WTC11 (cell line): ENCODE measurements around the gene LLGL1. TPM values are rescaled to one million over a fixed set of nuclear protein-coding genes. Genes with fewer than 3 reads are reported as not detected.

ENCODE experiments used
- ATAC-seq: fragments of 200-7000 bp; cut with Tn5 transposase; 2 replicates; pipeline ENCODE4 v1.10.0; 2021; ENCODE audit warnings: mild to moderate bottlenecking, moderate library complexity
- CTCF ChIA-PET: fragments of 300-600 bp; sonication (Branson Sonifier 250); formaldehyde crosslinking; loops from one replicate; lab custom pipeline; 2021; ENCODE audit warnings: antibody characterized with exemption; lab: Charles Lee
- POLR2A ChIA-PET: fragments of 350-600 bp; sonication (Branson Sonifier 250); formaldehyde crosslinking; loops from one replicate; lab custom pipeline; 2021; ENCODE audit warnings: antibody characterized with exemption; lab: Charles Lee
- DNase-seq: peaks from one replicate; pipeline ENCODE4 v3.0.0; 2021; ENCODE audit warnings: low spot score
- H3K27ac Mint-ChIP-seq: 2 replicates; pipeline ENCODE4 v1.8.0; 2021; ENCODE audit warnings: mixed read lengths
- H3K27me3 Mint-ChIP-seq: 2 replicates; pipeline ENCODE4 v1.8.0; 2021; ENCODE audit warnings: low read depth, mild to moderate bottlenecking, moderate library complexity, mixed read lengths
- H3K36me3 Mint-ChIP-seq: 2 replicates; pipeline ENCODE4 v1.8.0; 2021; ENCODE audit warnings: mixed read lengths
- H3K4me1 Mint-ChIP-seq: 2 replicates; pipeline ENCODE4 v1.8.0; 2022; ENCODE audit warnings: mixed read lengths
- H3K4me3 Mint-ChIP-seq: 2 replicates; pipeline ENCODE4 v1.8.0; 2021; ENCODE audit warnings: mild to moderate bottlenecking, moderate library complexity, mixed read lengths
- H3K9me3 Mint-ChIP-seq: 2 replicates; pipeline ENCODE4 v1.8.0; 2021; ENCODE audit warnings: mixed read lengths
- ATF1 ChIP-seq: sonication (generic); formaldehyde crosslinking; IDR thresholded peaks from 2 replicates; pipeline ENCODE4 v1.8.1; 2023; ENCODE audit warnings: mild to moderate bottlenecking, moderate library complexity, missing genetic modification reagents
- CREB1 ChIP-seq: sonication (generic); formaldehyde crosslinking; IDR thresholded peaks from 2 replicates; pipeline ENCODE4 v1.8.0; 2023; ENCODE audit warnings: mild to moderate bottlenecking, missing genetic modification reagents
- ELF4 ChIP-seq: sonication (generic); formaldehyde crosslinking; IDR thresholded peaks from 2 replicates; pipeline ENCODE4 v1.8.1; 2022; ENCODE audit warnings: low read depth, mild to moderate bottlenecking, moderate library complexity, missing genetic modification reagents
- EMX1 ChIP-seq: fragments of 250-450 bp; sonication (Bioruptor Pico); IDR thresholded peaks from 2 replicates; pipeline ENCODE4 v1.8.0; 2021; ENCODE audit warnings: mild to moderate bottlenecking
- ESRRA ChIP-seq: sonication (generic); formaldehyde crosslinking; IDR thresholded peaks from 2 replicates; pipeline ENCODE4 v1.8.1; 2022; ENCODE audit warnings: mild to moderate bottlenecking, missing genetic modification reagents, borderline replicate concordance
- FOXJ3 ChIP-seq: sonication (generic); formaldehyde crosslinking; IDR thresholded peaks from 2 replicates; pipeline ENCODE4 v1.9.0; 2021; ENCODE audit warnings: missing genetic modification reagents, mild to moderate bottlenecking, borderline replicate concordance
- FOXK1 ChIP-seq: sonication (generic); formaldehyde crosslinking; IDR thresholded peaks from 2 replicates; pipeline ENCODE4 v1.8.0; 2022; ENCODE audit warnings: mild to moderate bottlenecking, moderate library complexity, missing genetic modification reagents
- HMGA2 ChIP-seq: fragments of 250-450 bp; sonication (Bioruptor Pico); IDR thresholded peaks from 2 replicates; pipeline ENCODE4 v1.4.0; 2021; ENCODE audit warnings: mild to moderate bottlenecking, moderate library complexity
- MXD4 ChIP-seq: fragments of 250-450 bp; sonication (Bioruptor Pico); IDR thresholded peaks from 2 replicates; pipeline ENCODE4 v1.8.0; 2021; ENCODE audit warnings: mild to moderate bottlenecking, moderate library complexity, borderline replicate concordance
- RELA ChIP-seq: sonication (generic); formaldehyde crosslinking; IDR thresholded peaks from 2 replicates; pipeline ENCODE4 v1.8.1; 2022; ENCODE audit warnings: missing genetic modification reagents, mild to moderate bottlenecking, borderline replicate concordance
- RORB ChIP-seq: fragments of 250-450 bp; sonication (Bioruptor Pico); IDR thresholded peaks from 2 replicates; pipeline ENCODE4 v1.9.0; 2021; ENCODE audit warnings: mild to moderate bottlenecking
- SMAD3 ChIP-seq: sonication (generic); formaldehyde crosslinking; IDR thresholded peaks from 2 replicates; pipeline ENCODE4 v1.8.0; 2022; ENCODE audit warnings: missing genetic modification reagents, mild to moderate bottlenecking, borderline replicate concordance
- SMAD4 ChIP-seq: sonication (generic); formaldehyde crosslinking; IDR thresholded peaks from 2 replicates; pipeline ENCODE4 v1.8.0; 2022; ENCODE audit warnings: mild to moderate bottlenecking, missing genetic modification reagents
- TCF7 ChIP-seq: sonication (generic); formaldehyde crosslinking; IDR thresholded peaks from 2 replicates; pipeline ENCODE4 v1.8.0; 2022; ENCODE audit warnings: mild to moderate bottlenecking, low read depth, missing genetic modification reagents, moderate library complexity
- ZNF121 ChIP-seq: sonication (generic); formaldehyde crosslinking; IDR thresholded peaks from 2 replicates; pipeline ENCODE4 v1.8.0; 2023; ENCODE audit warnings: missing genetic modification reagents
- ZNF416 ChIP-seq: fragments of 250-450 bp; sonication (Bioruptor Pico); IDR thresholded peaks from 2 replicates; pipeline ENCODE4 v1.9.0; 2021; ENCODE audit warnings: mild to moderate bottlenecking, inconsistent platforms
- total RNA-seq: library from RNA; stranded (reverse); gene quantifications from 3 replicates; pipeline ENCODE4 v1.2.3, GENCODE V29; 2021
- TF ChIP-seq, protein P1 (sequence below): fragments of 250-450 bp; sonication (Bioruptor Pico); IDR thresholded peaks from 2 replicates; pipeline ENCODE4 v2.1.2; 2022; ENCODE audit warnings: mild to moderate bottlenecking, moderate library complexity
- TF ChIP-seq, protein P2 (sequence below): sonication (generic); formaldehyde crosslinking; IDR thresholded peaks from 2 replicates; pipeline ENCODE4 v1.8.1; 2023; ENCODE audit warnings: mild to moderate bottlenecking, missing genetic modification reagents
- TF ChIP-seq, protein P3 (sequence below): fragments of 250-450 bp; sonication (Bioruptor Pico); IDR thresholded peaks from 2 replicates; pipeline ENCODE4 v1.9.0; 2021; ENCODE audit warnings: mild to moderate bottlenecking
- TF ChIP-seq, protein P4 (sequence below): sonication (generic); formaldehyde crosslinking; conservative IDR thresholded peaks from 2 replicates; pipeline ENCODE4 v1.8.1; 2022; ENCODE audit warnings: mild to moderate bottlenecking, missing genetic modification reagents
- TF ChIP-seq, protein P5 (sequence below): fragments of 250-450 bp; sonication (Bioruptor Pico); IDR thresholded peaks from 2 replicates; pipeline ENCODE4 v1.9.0; 2021; ENCODE audit warnings: mild to moderate bottlenecking, borderline replicate concordance
- TF ChIP-seq, protein P6 (sequence below): fragments of 250-450 bp; sonication (Bioruptor Pico); IDR thresholded peaks from 2 replicates; pipeline ENCODE4 v1.9.0; 2021; ENCODE audit warnings: mild to moderate bottlenecking
- TF ChIP-seq, protein P7 (sequence below): sonication (generic); formaldehyde crosslinking; IDR thresholded peaks from 2 replicates; pipeline ENCODE4 v1.8.1; 2023; ENCODE audit warnings: mild to moderate bottlenecking, moderate library complexity, missing genetic modification reagents

The LLGL1 gene
- total RNA-seq, 1 experiment from 2014 or later: 87.8 TPM

DNA sequence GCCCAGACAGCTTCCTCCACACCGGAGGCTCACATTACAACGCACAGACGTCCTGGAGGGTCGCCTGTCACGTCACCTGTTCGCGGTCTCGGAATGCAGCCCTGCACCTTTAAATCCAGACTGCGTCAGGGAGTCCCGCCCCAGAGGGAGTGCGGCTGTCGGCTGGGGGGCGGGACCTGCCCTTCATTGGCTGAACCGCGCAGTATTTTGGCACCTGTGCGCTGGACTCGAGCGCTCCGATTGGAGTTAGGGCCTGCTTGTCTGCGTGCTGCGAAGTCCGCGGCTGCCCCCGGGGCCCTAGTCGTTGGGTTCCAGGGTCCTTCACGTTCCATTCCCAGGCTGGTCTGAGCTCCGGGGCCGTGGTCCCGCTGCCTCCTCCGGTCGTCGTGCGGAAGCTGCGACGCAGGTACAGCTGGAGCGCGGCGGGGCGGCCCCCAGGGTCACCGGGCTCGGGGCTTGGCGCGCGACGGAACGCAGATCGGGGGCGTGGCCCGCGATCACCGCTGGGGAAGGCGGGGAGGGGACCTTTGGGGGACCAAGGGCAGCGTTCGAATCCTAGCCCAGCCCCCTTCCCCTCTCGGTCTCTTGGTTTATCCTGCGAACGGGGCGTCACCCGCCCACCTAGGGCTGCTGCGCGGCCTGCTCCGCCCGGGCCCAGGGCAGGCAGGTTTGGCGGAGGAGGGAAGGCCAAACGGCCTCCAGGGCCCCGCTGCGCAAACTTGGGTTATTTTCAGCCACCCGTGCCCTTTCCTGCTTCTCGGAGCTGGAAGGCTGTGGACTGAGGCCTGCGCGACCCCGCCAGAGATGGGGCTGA, 35.1 kb downstream of the LLGL1 start, which contains the start of gene MIEF2:
MIEF2 (plus strand) TSS at position 331 of the 814 bp plus-strand sequence. CDS start 2,059 bp downstream, outside the sequence.
- peaks cover 15% of the 10 kb centered on the region; the same call in 1 of the 2 replicates for H3K36me3 Mint-ChIP-seq
- H3K27ac Mint-ChIP-seq: peak within 1 kb of the TSS; percentile 93
- no peaks in the 10 kb centered on the region for H3K9me3 Mint-ChIP-seq
- DNase-seq (peak; percentile 98), ATAC-seq (peak; percentile 85)
- H3K4me1 Mint-ChIP-seq: peaks cover 29% of the 10 kb centered on the region
- POLR2A ChIA-PET: interaction anchor here (0.9 to 1.9 kb wide), 3 partner anchors 13 to 77 kb away, joined by 3 to 11 read pairs (median 4); partner anchors contain the start of gene ALKBH5
- H3K27me3 Mint-ChIP-seq: no peaks in the 10 kb centered on the region
- CTCF ChIA-PET: interaction anchor here (1.0 to 1.5 kb wide), 3 partner anchors 12 to 36 kb away, joined by 3 to 5 read pairs (median 3); no protein-coding TSS in a partner anchor
- peak within 1 kb of the TSS; percentile 77 for H3K4me3 Mint-ChIP-seq
- TF ChIP-seq FOXJ3 (CRISPR knock-in tag) (no peak), HMGA2 (no peak), TCF7 (CRISPR knock-in tag) (no peak), ESRRA (CRISPR knock-in tag) (no peak), RORB (no peak), ZNF416 (CRISPR knock-in tag) (no peak), SMAD4 (CRISPR knock-in tag) (no peak), ELF4 (no peak), CREB1 (CRISPR knock-in tag) (no peak), EMX1 (CRISPR knock-in tag) (no peak), RELA (CRISPR knock-in tag) (no peak; the same call in 1 of the 2 replicates), ATF1 (no peak), ZNF121 (CRISPR knock-in tag) (no peak), SMAD3 (CRISPR knock-in tag) (peak; percentile 11; the same call in 1 of the 2 replicates), MXD4 (no peak), FOXK1 (CRISPR knock-in tag) (no peak; the same call in none of the 2 replicates)
- TF ChIP-seq, protein P1, sequence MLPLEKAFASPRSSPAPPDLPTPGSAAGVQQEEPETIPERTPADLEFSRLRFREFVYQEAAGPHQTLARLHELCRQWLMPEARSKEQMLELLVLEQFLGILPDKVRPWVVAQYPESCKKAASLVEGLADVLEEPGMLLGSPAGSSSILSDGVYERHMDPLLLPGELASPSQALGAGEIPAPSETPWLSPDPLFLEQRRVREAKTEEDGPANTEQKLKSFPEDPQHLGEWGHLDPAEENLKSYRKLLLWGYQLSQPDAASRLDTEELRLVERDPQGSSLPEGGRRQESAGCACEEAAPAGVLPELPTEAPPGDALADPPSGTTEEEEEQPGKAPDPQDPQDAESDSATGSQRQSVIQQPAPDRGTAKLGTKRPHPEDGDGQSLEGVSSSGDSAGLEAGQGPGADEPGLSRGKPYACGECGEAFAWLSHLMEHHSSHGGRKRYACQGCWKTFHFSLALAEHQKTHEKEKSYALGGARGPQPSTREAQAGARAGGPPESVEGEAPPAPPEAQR (CRISPR knock-in tag): no peak
- TF ChIP-seq, protein P2, sequence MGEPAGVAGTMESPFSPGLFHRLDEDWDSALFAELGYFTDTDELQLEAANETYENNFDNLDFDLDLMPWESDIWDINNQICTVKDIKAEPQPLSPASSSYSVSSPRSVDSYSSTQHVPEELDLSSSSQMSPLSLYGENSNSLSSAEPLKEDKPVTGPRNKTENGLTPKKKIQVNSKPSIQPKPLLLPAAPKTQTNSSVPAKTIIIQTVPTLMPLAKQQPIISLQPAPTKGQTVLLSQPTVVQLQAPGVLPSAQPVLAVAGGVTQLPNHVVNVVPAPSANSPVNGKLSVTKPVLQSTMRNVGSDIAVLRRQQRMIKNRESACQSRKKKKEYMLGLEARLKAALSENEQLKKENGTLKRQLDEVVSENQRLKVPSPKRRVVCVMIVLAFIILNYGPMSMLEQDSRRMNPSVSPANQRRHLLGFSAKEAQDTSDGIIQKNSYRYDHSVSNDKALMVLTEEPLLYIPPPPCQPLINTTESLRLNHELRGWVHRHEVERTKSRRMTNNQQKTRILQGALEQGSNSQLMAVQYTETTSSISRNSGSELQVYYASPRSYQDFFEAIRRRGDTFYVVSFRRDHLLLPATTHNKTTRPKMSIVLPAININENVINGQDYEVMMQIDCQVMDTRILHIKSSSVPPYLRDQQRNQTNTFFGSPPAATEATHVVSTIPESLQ (CRISPR knock-in tag): no peak
- TF ChIP-seq, protein P3, sequence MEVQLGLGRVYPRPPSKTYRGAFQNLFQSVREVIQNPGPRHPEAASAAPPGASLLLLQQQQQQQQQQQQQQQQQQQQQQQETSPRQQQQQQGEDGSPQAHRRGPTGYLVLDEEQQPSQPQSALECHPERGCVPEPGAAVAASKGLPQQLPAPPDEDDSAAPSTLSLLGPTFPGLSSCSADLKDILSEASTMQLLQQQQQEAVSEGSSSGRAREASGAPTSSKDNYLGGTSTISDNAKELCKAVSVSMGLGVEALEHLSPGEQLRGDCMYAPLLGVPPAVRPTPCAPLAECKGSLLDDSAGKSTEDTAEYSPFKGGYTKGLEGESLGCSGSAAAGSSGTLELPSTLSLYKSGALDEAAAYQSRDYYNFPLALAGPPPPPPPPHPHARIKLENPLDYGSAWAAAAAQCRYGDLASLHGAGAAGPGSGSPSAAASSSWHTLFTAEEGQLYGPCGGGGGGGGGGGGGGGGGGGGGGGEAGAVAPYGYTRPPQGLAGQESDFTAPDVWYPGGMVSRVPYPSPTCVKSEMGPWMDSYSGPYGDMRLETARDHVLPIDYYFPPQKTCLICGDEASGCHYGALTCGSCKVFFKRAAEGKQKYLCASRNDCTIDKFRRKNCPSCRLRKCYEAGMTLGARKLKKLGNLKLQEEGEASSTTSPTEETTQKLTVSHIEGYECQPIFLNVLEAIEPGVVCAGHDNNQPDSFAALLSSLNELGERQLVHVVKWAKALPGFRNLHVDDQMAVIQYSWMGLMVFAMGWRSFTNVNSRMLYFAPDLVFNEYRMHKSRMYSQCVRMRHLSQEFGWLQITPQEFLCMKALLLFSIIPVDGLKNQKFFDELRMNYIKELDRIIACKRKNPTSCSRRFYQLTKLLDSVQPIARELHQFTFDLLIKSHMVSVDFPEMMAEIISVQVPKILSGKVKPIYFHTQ: no peak
- TF ChIP-seq, protein P4, sequence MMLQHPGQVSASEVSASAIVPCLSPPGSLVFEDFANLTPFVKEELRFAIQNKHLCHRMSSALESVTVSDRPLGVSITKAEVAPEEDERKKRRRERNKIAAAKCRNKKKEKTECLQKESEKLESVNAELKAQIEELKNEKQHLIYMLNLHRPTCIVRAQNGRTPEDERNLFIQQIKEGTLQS (CRISPR knock-in tag): no peak
- TF ChIP-seq, protein P5, sequence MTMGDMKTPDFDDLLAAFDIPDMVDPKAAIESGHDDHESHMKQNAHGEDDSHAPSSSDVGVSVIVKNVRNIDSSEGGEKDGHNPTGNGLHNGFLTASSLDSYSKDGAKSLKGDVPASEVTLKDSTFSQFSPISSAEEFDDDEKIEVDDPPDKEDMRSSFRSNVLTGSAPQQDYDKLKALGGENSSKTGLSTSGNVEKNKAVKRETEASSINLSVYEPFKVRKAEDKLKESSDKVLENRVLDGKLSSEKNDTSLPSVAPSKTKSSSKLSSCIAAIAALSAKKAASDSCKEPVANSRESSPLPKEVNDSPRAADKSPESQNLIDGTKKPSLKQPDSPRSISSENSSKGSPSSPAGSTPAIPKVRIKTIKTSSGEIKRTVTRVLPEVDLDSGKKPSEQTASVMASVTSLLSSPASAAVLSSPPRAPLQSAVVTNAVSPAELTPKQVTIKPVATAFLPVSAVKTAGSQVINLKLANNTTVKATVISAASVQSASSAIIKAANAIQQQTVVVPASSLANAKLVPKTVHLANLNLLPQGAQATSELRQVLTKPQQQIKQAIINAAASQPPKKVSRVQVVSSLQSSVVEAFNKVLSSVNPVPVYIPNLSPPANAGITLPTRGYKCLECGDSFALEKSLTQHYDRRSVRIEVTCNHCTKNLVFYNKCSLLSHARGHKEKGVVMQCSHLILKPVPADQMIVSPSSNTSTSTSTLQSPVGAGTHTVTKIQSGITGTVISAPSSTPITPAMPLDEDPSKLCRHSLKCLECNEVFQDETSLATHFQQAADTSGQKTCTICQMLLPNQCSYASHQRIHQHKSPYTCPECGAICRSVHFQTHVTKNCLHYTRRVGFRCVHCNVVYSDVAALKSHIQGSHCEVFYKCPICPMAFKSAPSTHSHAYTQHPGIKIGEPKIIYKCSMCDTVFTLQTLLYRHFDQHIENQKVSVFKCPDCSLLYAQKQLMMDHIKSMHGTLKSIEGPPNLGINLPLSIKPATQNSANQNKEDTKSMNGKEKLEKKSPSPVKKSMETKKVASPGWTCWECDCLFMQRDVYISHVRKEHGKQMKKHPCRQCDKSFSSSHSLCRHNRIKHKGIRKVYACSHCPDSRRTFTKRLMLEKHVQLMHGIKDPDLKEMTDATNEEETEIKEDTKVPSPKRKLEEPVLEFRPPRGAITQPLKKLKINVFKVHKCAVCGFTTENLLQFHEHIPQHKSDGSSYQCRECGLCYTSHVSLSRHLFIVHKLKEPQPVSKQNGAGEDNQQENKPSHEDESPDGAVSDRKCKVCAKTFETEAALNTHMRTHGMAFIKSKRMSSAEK (CRISPR knock-in tag): no peak
- TF ChIP-seq, protein P6, sequence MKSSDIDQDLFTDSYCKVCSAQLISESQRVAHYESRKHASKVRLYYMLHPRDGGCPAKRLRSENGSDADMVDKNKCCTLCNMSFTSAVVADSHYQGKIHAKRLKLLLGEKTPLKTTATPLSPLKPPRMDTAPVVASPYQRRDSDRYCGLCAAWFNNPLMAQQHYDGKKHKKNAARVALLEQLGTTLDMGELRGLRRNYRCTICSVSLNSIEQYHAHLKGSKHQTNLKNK (CRISPR knock-in tag): no peak
- TF ChIP-seq, protein P7, sequence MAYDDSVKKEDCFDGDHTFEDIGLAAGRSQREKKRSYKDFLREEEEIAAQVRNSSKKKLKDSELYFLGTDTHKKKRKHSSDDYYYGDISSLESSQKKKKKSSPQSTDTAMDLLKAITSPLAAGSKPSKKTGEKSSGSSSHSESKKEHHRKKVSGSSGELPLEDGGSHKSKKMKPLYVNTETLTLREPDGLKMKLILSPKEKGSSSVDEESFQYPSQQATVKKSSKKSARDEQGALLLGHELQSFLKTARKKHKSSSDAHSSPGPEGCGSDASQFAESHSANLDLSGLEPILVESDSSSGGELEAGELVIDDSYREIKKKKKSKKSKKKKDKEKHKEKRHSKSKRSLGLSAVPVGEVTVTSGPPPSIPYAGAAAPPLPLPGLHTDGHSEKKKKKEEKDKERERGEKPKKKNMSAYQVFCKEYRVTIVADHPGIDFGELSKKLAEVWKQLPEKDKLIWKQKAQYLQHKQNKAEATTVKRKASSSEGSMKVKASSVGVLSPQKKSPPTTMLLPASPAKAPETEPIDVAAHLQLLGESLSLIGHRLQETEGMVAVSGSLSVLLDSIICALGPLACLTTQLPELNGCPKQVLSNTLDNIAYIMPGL: peak; percentile 50; the same call in 1 of the 2 replicates
